Dedifferentiated amniotic fluid mesenchymal stem cell (primary cell): Measurements from ENCODE around the gene SGSM2.

ENCODE experiments used
- DNase-seq: peaks from one replicate; pipeline ENCODE4 v3.0.0-alpha.2; 2016; ENCODE audit errors: extremely low spot score

The SGSM2 gene

GRCh38 chr17:2369039-2369438 is 31.7 kb downstream of the SGSM2 start:
- DNase-seq, result no peak

DNA sequence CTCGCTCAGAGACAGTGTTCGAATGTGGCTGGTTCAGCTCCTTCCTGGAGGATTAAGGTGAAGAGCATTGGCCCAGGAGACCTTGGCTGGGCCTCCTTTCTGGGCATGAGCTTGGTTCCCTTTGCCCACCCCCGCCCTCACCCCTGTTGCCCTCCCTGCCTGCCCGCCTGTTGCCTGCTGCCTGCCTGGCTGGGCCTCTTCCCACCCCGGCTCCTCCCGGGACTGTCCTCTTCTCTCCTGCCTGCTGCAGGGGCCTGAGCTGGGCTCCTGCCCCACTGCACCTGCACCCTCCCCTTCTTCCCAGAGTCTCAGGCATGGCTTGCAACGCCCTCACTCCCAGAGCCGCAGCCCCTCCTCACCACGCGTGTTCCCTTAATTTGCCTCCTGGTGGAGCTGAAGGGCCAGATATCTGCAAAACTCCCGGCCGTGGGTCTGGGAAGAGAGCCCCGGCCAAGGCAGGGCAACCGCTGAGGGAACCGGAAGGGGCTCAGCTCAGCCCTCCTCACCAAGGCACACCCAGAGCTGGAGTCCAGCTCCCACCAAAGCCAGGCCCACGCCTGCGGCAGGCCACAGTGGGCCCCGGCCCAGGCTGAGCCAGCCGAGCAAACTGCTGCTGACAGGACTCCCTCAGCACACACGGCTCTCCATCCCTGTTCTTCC is 32.4 kb downstream of the SGSM2 start:
- no peak for DNase-seq

DNA sequence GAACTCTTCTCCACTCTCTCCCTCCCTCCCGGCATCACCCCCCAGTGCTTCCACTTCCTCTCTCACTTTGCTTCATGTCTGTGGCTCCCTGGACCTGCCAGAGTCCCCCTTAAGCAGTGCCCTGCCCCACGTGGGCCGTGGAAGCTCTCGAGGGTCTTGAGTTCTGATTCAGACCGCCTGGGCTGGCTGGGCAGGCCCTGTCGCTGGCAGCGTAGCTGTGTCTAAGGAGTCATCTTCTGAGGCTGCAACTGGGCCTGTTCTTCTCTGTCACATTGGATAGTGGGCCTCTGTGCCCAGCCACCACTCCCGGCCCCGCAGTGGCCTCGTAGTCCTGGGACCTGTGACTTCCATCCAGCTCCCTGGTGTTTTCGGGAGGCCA is 32.9 kb downstream of the SGSM2 start:
- no peak for DNase-seq

DNA sequence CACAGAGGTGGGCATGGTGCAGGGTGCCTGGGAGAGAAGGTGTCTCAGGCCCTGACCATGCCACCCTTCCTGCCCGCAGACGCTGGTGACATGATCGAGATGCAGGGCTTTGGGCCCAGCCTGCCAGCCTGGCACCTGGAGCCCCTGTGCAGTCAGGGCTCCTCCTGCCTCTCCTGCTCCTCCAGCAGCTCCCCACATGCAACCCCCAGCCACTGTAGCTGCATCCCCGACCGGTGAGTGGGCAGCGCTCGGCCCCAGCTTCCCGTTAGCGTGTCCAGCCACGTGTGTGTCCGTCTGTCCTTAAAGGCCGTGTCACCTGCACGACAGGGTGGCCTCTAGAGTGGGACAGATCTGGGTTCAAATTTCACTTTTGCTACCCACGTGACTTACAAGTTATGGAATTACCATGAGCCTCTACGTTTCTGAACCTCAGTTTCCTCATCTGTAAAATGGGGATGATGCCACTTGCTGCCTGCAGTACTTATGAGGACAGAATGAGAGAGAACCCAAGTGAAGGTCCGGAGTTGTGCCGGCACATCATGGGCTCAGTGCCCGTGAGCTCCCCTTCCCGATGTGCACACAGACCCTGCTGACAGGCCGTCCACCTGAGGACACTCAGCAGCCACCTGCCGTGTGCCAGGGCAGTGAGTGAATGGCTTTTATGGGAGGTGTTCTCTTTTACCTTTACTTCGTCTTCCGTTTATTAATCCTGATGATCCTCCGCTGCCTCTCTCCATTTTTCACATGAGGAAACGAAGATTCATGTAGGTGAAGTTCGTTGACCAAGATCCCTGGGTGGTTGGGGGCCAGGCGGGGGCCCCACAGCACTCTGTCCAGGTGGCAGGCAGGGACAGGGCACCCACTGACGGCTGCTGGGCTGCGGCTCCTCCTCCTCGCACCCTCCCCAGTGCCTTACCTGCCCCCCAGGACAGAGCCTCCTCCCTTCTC is 34.2 kb downstream of the SGSM2 start:
- DNase-seq, result no peak

DNA sequence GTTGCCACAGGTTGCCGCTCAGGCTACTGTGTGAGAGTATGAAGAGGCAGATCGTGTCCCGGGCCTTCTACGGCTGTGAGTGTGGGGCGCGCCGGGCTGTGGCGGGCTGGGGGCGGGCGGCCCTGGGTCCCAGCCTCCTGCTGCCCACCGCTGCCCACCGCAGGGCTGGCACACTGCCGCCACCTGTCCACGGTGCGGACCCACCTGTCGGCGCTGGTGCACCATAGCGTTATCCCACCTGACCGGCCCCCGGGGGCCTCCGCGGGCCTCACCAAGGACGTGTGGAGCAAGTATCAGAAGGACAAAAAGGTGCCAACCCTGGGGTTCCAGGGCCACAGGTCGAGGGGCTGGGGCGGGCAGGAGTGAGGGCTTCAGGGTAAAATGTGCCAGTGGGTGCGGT is 34.9 kb downstream of the SGSM2 start:
- DNase-seq, result no peak

DNA sequence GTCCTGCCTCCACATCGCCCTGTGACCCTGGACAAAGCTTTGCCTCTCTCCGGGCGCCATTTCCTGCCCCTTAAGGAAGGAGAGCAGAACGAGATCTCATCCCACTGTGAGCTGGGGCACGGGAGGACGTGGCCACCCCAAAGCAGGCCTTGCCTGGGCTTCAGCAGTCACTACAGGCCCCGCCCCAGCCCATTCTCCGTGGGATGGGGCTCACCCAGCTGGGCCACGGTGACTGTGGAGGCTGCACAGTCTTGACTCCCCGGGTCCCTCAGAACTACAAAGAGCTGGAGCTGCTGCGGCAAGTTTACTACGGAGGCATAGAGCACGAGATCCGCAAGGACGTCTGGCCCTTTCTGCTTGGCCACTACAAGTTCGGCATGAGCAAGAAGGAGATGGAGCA is 35.4 kb downstream of the SGSM2 start:
- no peak for DNase-seq

GRCh38 chr17:2373179-2373578 is 35.9 kb downstream of the SGSM2 start:
- DNase-seq, result no peak

DNA sequence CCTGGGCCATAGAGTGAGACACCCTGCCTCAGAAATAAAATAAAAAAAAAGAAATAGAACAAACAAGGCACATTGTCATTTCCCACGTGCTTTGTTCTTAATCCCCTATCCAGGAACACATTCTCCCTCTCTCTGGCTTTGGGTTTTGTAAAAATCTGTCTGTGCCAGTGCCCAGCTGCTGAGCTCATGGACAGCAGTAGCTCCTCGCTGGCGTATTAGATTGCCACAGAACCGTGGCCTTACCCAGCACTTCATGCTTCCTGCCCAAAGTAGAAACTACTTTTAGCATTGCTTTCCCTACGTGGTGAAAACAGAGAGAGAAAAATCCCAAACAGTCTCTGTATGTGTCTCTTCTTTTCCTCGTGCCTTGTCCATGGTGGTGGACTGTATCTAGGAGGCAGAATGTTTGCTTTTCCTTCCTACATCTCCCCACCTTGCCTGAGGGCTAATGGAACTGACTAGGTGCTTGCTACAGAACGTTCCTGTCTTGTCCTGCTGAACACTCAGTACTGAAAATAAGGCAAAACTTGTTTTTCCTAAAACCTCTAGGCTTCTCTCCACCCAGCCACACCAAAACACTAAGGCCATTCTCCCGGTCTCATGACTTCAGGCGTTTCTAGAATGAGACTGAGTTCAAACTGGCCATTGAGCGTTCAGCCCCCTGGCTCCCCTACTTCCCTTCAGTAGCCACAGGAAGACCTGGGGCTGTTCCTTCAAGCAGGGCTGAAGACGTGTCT is 37.4 kb downstream of the SGSM2 start:
- DNase-seq, result no peak

- DNase-seq, result no peak
Observed at GRCh38 chr17:2375406-2375805, 38.1 kb downstream of the SGSM2 start.

- no peak for DNase-seq
Observed at GRCh38 chr17:2376107-2376506, 38.8 kb downstream of the SGSM2 start.

DNA sequence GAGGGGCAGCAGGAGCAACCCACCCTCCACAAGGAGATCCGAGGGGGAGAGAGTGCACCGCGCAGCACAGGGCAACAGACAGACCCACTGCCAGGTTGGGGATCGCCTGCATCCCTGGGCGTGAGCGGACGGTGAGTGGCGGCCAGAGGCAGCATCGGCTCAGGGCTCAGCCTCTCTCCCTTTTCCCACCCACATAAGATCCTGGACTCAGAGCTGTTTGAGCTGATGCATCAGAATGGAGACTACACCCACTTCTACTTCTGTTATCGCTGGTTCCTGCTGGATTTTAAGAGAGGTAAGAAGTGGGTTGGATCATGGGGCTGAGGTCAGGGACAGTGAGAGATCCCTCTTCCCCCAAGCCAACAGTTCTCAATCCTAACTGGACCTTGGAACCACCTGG is 40.4 kb downstream of the SGSM2 start:
- no peak for DNase-seq

DNA sequence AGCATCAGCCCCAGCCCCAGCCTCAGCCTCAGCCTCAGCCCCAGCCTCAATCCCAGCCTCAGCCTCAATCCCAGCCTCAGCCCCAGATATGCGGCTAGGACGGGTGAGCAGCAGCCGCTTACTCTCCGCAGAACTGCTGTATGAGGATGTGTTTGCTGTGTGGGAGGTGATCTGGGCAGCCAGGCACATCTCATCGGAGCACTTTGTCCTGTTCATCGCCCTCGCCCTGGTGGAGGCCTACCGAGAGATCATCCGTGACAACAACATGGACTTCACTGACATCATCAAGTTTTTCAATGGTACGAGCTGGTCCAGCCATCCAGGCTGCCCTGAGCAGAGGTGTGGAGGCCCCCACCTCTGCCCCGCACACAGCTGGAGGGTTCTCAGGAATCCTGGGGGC is 41.6 kb downstream of the SGSM2 start:
- no peak for DNase-seq

GRCh38 chr17:2379489-2380225 is 42.4 kb downstream of the SGSM2 start:
- DNase-seq, result no peak

DNA sequence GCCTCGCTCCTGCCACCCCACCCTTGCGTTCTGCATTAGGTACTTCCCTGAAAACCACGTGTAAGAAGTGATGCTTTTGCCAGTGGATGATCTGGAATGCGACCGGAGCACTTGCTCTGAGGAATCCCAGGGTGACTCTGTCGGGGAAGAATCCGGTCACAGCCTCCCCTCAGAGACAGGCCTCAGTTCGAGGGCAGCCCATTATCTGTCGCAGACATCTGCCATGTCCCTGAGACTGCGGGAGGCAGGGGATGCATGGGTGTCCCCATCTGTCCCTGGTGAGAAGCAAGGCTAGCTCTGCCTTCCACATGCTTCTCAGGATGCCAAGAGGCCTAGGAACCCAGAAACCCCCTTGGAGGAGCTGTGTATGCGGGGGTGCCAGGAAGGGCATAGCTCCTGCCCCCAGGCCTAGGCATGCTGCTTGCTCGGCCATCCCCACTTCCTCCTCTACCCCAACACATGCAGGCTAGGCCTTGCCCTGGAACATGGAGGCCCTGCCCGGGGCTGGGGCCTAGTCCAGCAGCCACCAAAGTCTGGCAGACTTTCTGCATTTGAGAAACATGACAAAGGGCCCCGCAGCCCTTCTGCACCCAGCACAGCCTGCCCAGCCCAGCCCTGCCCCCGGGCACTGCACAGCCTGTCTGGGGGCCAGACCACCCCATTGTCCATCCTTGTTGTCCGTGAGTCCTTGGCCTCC is 43.1 kb downstream of the SGSM2 start:
- no peak for DNase-seq

- no peak for DNase-seq
Observed at GRCh38 chr17:2380950-2381649, 43.8 kb downstream of the SGSM2 start.

DNA sequence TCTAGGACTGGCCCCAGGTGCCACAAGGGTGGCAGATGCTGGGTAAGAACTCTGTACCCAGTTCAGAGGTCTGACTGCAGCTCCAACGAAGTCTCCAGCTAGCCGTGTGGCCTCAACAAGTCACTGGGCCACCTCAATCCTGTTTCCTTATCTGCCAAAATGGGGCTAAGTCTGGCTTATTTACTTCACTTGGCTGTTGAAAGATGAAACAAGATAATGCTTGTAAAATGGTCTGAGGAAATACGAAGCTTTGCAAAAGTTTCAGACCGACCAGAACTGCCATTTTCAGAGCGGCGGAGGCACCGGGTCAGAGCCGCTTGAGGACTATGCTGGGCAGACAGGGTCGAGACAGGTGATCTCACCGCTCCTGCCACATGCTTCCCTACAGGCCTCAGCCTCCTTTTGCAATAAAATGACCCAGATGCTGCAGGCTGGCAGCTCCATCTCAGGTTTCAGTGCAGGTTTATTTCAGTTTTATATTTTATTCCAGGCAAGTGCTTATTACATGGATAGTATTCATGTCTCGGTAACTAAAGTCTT is 46.4 kb downstream of the SGSM2 start:
- DNase-seq, result no peak

- no peak for DNase-seq
Observed at GRCh38 chr17:2384439-2385127, 47.3 kb downstream of the SGSM2 start.

DNA sequence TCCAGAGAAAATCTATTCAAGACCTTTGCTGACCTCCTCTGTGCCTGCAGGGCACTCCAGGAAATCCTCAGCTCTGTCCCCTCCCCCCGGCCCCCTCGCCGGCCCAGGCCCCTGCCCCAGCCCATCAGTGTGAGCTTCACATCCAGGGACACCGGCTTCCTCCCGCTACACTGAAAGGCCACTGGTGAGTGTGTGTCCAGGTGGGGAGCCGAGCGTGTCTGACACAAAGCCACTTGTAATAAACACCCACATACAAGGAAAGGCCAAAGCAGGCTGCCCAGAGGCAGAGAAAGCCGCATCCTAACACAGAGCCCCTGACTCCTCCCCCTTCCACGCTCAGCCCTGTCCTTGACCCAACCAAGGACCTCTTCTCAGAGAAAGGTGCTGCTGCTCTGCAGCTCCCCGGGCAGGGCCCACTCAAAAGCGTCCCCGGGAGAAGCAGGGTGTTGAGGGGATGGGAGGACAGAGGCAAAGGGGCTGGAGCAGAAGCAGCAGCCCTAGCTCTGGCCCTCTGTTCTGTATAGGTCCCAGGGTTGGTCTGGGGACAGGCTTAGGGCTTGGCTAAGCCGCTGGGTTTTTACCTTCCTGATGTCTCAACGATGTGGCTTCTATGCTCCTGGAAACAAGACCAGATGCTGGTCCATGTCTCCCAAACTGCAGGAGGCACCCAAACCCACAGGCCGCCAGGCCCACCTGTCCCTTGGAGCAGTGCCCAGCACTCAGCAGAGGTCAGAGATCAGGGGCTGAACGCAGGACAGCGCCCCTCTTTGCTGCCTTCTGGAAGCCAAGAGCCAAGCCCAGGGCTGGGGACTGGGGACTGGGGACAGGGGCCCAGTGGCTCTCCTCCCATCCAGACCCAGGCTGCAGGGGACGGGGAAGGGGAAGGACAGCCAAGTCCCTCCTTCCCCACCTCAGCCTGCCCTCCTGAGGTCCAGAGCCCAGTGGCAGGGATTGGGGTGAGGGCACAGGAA is 48.2 kb downstream of the SGSM2 start:
- no peak for DNase-seq
